ENCODE results near the gene TDRD12.

Gene TDRD12

GRCh38 chr19:32869966-32870573 is 150.5 kb downstream of the TDRD12 start:
- TF ChIP-seq CREB1 (IDR thresholded peaks at IDR 0.05; ENCODE audit: low read depth), result no peak
- no peak for TF ChIP-seq EP300 (IDR thresholded peaks at IDR 0.05; ENCODE audit: borderline replicate concordance)
- TF ChIP-seq TAF1 (IDR thresholded peaks at IDR 0.05; ENCODE audit: low read depth), result no peak
- TF ChIP-seq FOXM1 (IDR thresholded peaks at IDR 0.05; ENCODE audit: borderline replicate concordance, low read depth), result no peak
- TF ChIP-seq YY1 (IDR thresholded peaks at IDR 0.05; ENCODE audit: low read depth), result no peak
- TF ChIP-seq NFIC (IDR thresholded peaks at IDR 0.05), result no peak
- TF ChIP-seq RAD21 (IDR thresholded peaks at IDR 0.05; ENCODE audit: low read depth), result no peak
- no peak for TF ChIP-seq CEBPB (IDR thresholded peaks at IDR 0.05)
- TF ChIP-seq EGR1 (IDR thresholded peaks at IDR 0.05), result no peak
- no peak for TF ChIP-seq ZBTB7A (IDR thresholded peaks at IDR 0.05; ENCODE audit: low read depth)
- no peak for TF ChIP-seq TEAD4 (IDR thresholded peaks at IDR 0.05)
- TF ChIP-seq USF1 (IDR thresholded peaks at IDR 0.05), result no peak
- no peak for TF ChIP-seq REST (IDR thresholded peaks at IDR 0.05; ENCODE audit: low read depth)

GRCh38 chr19:32870981-32871451 is 151.4 kb downstream of the TDRD12 start:
- TF ChIP-seq YY1 (IDR thresholded peaks at IDR 0.05; ENCODE audit: low read depth) (no peak), RAD21 (IDR thresholded peaks at IDR 0.05; ENCODE audit: low read depth) (no peak), CEBPB (IDR thresholded peaks at IDR 0.05) (no peak), FOXM1 (IDR thresholded peaks at IDR 0.05; ENCODE audit: borderline replicate concordance, low read depth) (no peak), EP300 (IDR thresholded peaks at IDR 0.05; ENCODE audit: borderline replicate concordance) (no peak), EGR1 (IDR thresholded peaks at IDR 0.05) (no peak), TAF1 (IDR thresholded peaks at IDR 0.05; ENCODE audit: low read depth) (no peak), CREB1 (IDR thresholded peaks at IDR 0.05; ENCODE audit: low read depth) (no peak)

GRCh38 chr19:32872391-32872790 is 152.8 kb downstream of the TDRD12 start:
- no peak for TF ChIP-seq TEAD4 (IDR thresholded peaks at IDR 0.05)
- TF ChIP-seq NFIC (IDR thresholded peaks at IDR 0.05), result no peak
- no peak for TF ChIP-seq EP300 (IDR thresholded peaks at IDR 0.05; ENCODE audit: borderline replicate concordance)
- no peak for TF ChIP-seq CEBPB (IDR thresholded peaks at IDR 0.05)
- TF ChIP-seq EGR1 (IDR thresholded peaks at IDR 0.05), result no peak
- TF ChIP-seq USF1 (IDR thresholded peaks at IDR 0.05), result no peak
- TF ChIP-seq MAX (IDR thresholded peaks at IDR 0.05), result no peak
- no peak for TF ChIP-seq REST (IDR thresholded peaks at IDR 0.05; ENCODE audit: low read depth)
- no peak for TF ChIP-seq FOXM1 (IDR thresholded peaks at IDR 0.05; ENCODE audit: borderline replicate concordance, low read depth)
- TF ChIP-seq YY1 (IDR thresholded peaks at IDR 0.05; ENCODE audit: low read depth), result no peak
- TF ChIP-seq TCF12 (IDR thresholded peaks at IDR 0.05; ENCODE audit: low read depth), result no peak

GRCh38 chr19:32873247-32873959 is 153.8 kb downstream of the TDRD12 start:
- TF ChIP-seq EP300 (IDR thresholded peaks at IDR 0.05; ENCODE audit: borderline replicate concordance) (no peak), CEBPB (IDR thresholded peaks at IDR 0.05) (no peak), TEAD4 (IDR thresholded peaks at IDR 0.05) (no peak), FOXM1 (IDR thresholded peaks at IDR 0.05; ENCODE audit: borderline replicate concordance, low read depth) (no peak), ZBTB7A (IDR thresholded peaks at IDR 0.05; ENCODE audit: low read depth) (no peak), USF1 (IDR thresholded peaks at IDR 0.05) (no peak), REST (IDR thresholded peaks at IDR 0.05; ENCODE audit: low read depth) (no peak), RAD21 (IDR thresholded peaks at IDR 0.05; ENCODE audit: low read depth) (no peak), NFIC (IDR thresholded peaks at IDR 0.05) (no peak), EGR1 (IDR thresholded peaks at IDR 0.05) (no peak), MAX (IDR thresholded peaks at IDR 0.05) (no peak), YY1 (IDR thresholded peaks at IDR 0.05; ENCODE audit: low read depth) (no peak), TCF12 (IDR thresholded peaks at IDR 0.05; ENCODE audit: low read depth) (no peak), CREB1 (IDR thresholded peaks at IDR 0.05; ENCODE audit: low read depth) (no peak), TAF1 (IDR thresholded peaks at IDR 0.05; ENCODE audit: low read depth) (no peak)
